HG03571 (cell line): ENCODE results near the gene MARCKSL1.
"Not testable (repeated sequence)": the region's sequence is repeated elsewhere in the genome, so short reads cannot be mapped to it uniquely, and the experiment has no call there.

Experiments used
- ATAC-seq: cut with Tn5 transposase; IDR thresholded peaks from one replicate; pipeline ENCODE4 v1.9.1; 2021; ENCODE audit not compliant: unreplicated experiment

MARCKSL1 gene

GRCh38 chr1:32334274-32334861, 1.7 kb downstream of the MARCKSL1 start:
- no peak for ATAC-seq

GRCh38 chr1:32333251-32333963, 2.6 kb downstream of the MARCKSL1 start:
- no peak for ATAC-seq

GRCh38 chr1:32332290-32333079, 3.5 kb downstream of the MARCKSL1 start:
- no peak for ATAC-seq

GRCh38 chr1:32331549-32331948, 4.5 kb downstream of the MARCKSL1 start:
- ATAC-seq: no peak

GRCh38 chr1:32330558-32331151, 5.4 kb downstream of the MARCKSL1 start:
- no peak for ATAC-seq

- ATAC-seq: no peak
Observed at GRCh38 chr1:32329931-32330466, 6.0 kb downstream of the MARCKSL1 start.

GRCh38 chr1:32327204-32327603, 8.8 kb downstream of the MARCKSL1 start:
- ATAC-seq: no peak

- ATAC-seq: no peak
Observed at GRCh38 chr1:32321712-32322291, 14.2 kb downstream of the MARCKSL1 start.

GRCh38 chr1:32318127-32318869, 17.7 kb downstream of the MARCKSL1 start:
- ATAC-seq: no peak

GRCh38 chr1:32316903-32317277, 19.1 kb downstream of the MARCKSL1 start:
- ATAC-seq: peak; percentile 16

- ATAC-seq: no peak
Observed at GRCh38 chr1:32311709-32312393, 24.2 kb downstream of the MARCKSL1 start.

GRCh38 chr1:32309960-32310359, 26.1 kb downstream of the MARCKSL1 start:
- no peak for ATAC-seq

GRCh38 chr1:32307324-32307723, 28.7 kb downstream of the MARCKSL1 start:
- no peak for ATAC-seq

GRCh38 chr1:32305310-32305709, 30.7 kb downstream of the MARCKSL1 start:
- no peak for ATAC-seq

GRCh38 chr1:32303997-32304622, 31.9 kb downstream of the MARCKSL1 start:
- ATAC-seq: no peak

GRCh38 chr1:32303358-32303757, 32.7 kb downstream of the MARCKSL1 start:
- no peak for ATAC-seq

GRCh38 chr1:32299327-32299726, 36.7 kb downstream of the MARCKSL1 start:
- ATAC-seq: no peak

GRCh38 chr1:32298211-32298610, 37.8 kb downstream of the MARCKSL1 start:
- not testable (repeated sequence) for ATAC-seq
